Measurements from ENCODE around the gene PPARA. TPM values are rescaled to one million over a fixed set of nuclear protein-coding genes. Genes with fewer than 3 reads are reported as not detected.

PPARA gene
- total and polyA plus RNA-seq, 11 donors = 21.1 to 96.4 (median 80.4) TPM

GRCh38 chr22:46107753-46108563, 42.4 kb upstream of the PPARA start:
- H3K36me3 ChIP-seq = peaks cover 0 to 82% (median 59%) of the 10 kb centered on the region in 9 donors
- intact Hi-C loops (cut with DNase I) = loop anchor here in 3 of 10 donors (2.0 to 5.0 kb wide), 3 partner anchors 17 to 36 kb away; no protein-coding TSS in a partner anchor
- H3K27me3 ChIP-seq = no peaks in the 10 kb centered on the region
- DNase-seq (no peak), ATAC-seq (peak in 2 of 4 donors; percentile 10 to 14)
- H3K4me1 ChIP-seq = peaks cover 42 to 100% (median 98%) of the 10 kb centered on the region in 12 donors
- no peaks in the 10 kb centered on the region for H3K9me3 ChIP-seq
- no peak for TF ChIP-seq CTCF (IDR thresholded peaks at IDR 0.05)
- no peak for TF ChIP-seq POLR2A (IDR thresholded peaks at IDR 0.05)
- no peak overlapping the region for H3K4me3 ChIP-seq
- whole genome bisulfite sequencing, 4 donors = 50 to 63% (median 52%) methylated on average over 14 to 22 of the region's 22 CpGs
- peak overlapping the region; percentile 35 to 88 (median 82) for H3K27ac ChIP-seq

GRCh38 chr22:46108564-46109473, 41.5 kb upstream of the PPARA start:
- Histone ChIP-seq H3K36me3 (peaks cover 0 to 82% (median 58%) of the 10 kb centered on the region in 9 donors), H3K4me3 (no peak overlapping the region), H3K27ac (peak overlapping the region; percentile 45 to 88 (median 82)), H3K4me1 (peaks cover 46 to 100% (median 97%) of the 10 kb centered on the region in 12 donors), H3K27me3 (no peaks in the 10 kb centered on the region), H3K9me3 (no peaks in the 10 kb centered on the region)
- peak; percentile 37 to 52 (median 48) for ATAC-seq
- TF ChIP-seq POLR2A (IDR thresholded peaks at IDR 0.05) (no peak), CTCF (IDR thresholded peaks at IDR 0.05) (peak in 1 of 12 donors; percentile 8)
- intact Hi-C loops (cut with DNase I) = loop anchor here in 1 of 10 donors (5.0 kb wide), 1 partner anchor 37 kb away; no protein-coding TSS in a partner anchor
- 35 to 45% (median 44%) methylated on average over 16 to 20 of the region's 20 CpGs for WGBS, 4 donors
- peak in 4 of 5 donors; percentile 75 to 80 (median 75) for DNase-seq

DNA sequence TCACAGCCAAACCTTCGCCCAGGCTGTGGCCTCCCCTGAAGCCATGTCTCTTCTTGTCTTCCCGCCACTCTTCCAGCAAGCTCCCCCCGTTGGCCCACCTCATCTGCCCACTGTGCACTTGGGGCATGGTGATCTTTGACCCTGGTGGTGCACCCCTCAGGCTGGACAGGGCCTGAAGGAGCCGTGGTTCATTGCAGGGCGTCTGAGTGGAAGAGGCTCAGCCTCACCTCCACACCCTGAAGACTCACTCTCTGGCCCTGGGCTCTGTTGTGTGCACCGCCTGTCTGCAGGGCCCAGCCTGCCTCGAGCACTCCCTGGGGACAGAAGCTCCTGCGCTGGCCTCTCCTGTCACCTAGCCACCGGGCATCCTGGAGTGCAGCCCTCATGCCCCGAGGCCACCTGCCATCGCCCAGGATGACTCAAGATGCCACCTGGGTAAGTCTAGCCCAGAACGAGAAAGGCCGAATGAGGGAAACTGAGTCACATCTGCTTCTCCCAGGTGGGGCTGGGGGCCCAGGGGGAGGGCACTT, 40.8 kb upstream of the PPARA start:
- TF ChIP-seq CTCF (IDR thresholded peaks at IDR 0.05) = no peak
- TF ChIP-seq POLR2A (IDR thresholded peaks at IDR 0.05) = no peak
- no peak overlapping the region for H3K4me3 ChIP-seq
- intact Hi-C loops (cut with DNase I) = loop anchor here in 6 of 10 donors (5.0 to 10.0 kb wide), 4 partner anchors 32 to 515 kb away; no protein-coding TSS in a partner anchor
- 75 to 82% (median 79%) methylated on average over 12 to 13 of the region's 13 CpGs for WGBS, 4 donors
- H3K27me3 ChIP-seq = no peaks in the 10 kb centered on the region
- H3K4me1 ChIP-seq = peaks cover 51 to 100% (median 97%) of the 10 kb centered on the region in 12 donors
- peaks cover 0 to 82% (median 58%) of the 10 kb centered on the region in 9 donors for H3K36me3 ChIP-seq
- H3K27ac ChIP-seq = peak overlapping the region; percentile 4 to 88 (median 81)
- DNase-seq (no peak), ATAC-seq (no peak)
- H3K9me3 ChIP-seq = no peaks in the 10 kb centered on the region
